ENCODE results near the gene ARAP1. TPM values are rescaled to one million over a fixed set of nuclear protein-coding genes. Genes with fewer than 3 reads are reported as not detected.

The ARAP1 gene
- total and polyA plus RNA-seq, 3 experiments from 2014 or later, result 39.8 to 64.0 (median 61.2) TPM

DNA sequence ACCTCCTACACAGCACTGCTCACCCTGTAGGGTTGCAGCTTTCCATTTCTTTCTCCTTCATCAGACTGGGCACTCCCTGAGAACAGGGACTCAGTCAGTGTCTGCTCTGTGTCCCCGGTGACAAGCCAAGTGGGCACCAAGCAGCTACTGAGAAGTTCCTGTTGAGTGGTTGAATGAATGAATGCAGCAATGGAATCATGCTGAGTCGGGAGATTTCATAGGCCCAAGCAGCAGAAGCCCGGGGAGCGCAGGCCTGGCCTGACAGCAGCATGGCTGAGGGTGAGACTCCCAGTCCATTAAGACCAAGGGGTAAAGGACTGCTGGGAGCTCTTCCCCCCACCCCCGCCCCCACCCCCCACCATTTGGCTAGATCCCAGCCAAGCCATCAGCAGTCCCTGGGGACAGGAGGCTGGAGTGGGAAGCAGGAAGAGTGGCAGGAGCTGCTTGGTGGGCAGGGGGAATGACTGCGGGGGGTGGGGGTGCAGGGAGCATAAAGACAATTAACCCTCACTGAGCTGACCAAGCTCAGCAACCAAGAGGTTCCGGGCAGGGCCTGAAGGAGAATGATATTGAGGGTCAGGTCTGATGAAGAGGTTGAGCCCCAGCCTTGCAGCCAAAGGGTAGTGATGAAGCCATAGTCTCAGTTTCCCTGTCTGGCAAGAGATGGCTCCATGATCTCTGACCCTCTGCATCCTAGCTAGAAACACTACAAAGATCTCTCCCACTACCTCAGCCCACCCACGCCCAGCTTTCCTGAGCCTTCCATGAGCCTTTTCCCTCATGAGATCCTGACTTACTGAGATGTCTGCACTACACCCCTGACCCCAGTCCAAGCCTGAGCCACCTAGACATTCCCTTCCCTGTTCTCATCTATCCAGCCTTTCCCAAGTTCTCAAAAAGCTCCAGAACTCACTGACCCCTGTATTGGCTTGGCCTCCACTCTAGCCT lies 80.8 kb downstream of the ARAP1 start:
- H3K27me3 Mint-ChIP-seq, result peaks cover 65 to 84% of the 10 kb centered on the region in 2 donors
- Histone ChIP-seq H3K4me1 (ENCODE audit: insufficient read depth, low read length) (no peaks in the 10 kb centered on the region), H3K9me3 (ENCODE audit: low read length) (peaks cover 6% of the 10 kb centered on the region), H3K27me3 (ENCODE audit: insufficient read depth, low read length, poor library complexity, severe bottlenecking) (peaks cover 61% of the 10 kb centered on the region), H3K27ac (ENCODE audit: low read depth, low read length) (no peak overlapping the region), H3K4me3 (ENCODE audit: low read length) (no peak overlapping the region), H3K36me3 (ENCODE audit: insufficient read depth, low read length) (no peaks in the 10 kb centered on the region)
- peaks cover 0 to 8% (median 0%) of the 10 kb centered on the region in 3 donors for H3K36me3 Mint-ChIP-seq
- CTCF ChIA-PET, result interaction anchor here (1.0 kb wide), 1 partner anchor 13 kb away, joined by 5 read pairs; no protein-coding TSS in a partner anchor
- DNase-seq, result no peak
- H3K4me3 Mint-ChIP-seq, result no peak overlapping the region
- peaks cover 3 to 14% (median 7%) of the 10 kb centered on the region in 5 donors for H3K9me3 Mint-ChIP-seq
- H3K4me1 Mint-ChIP-seq, result peaks cover 4 to 6% (median 5%) of the 10 kb centered on the region in 3 donors
- POLR2A ChIA-PET, result no interaction called here
- peak overlapping the region in 1 of 8 donors; percentile 16 for H3K27ac Mint-ChIP-seq

GRCh38 chr11:72670041-72670440 lies 82.2 kb downstream of the ARAP1 start:
- Histone ChIP-seq H3K4me1 (ENCODE audit: insufficient read depth, low read length) (no peaks in the 10 kb centered on the region), H3K36me3 (ENCODE audit: insufficient read depth, low read length) (no peaks in the 10 kb centered on the region), H3K9me3 (ENCODE audit: low read length) (peaks cover 6% of the 10 kb centered on the region), H3K4me3 (ENCODE audit: low read length) (no peak overlapping the region), H3K27ac (ENCODE audit: low read depth, low read length) (no peak overlapping the region), H3K27me3 (ENCODE audit: insufficient read depth, low read length, poor library complexity, severe bottlenecking) (peaks cover 61% of the 10 kb centered on the region)
- Mint-ChIP-seq H3K27ac (no peak overlapping the region), H3K9me3 (peaks cover 3 to 14% (median 7%) of the 10 kb centered on the region in 5 donors), H3K4me1 (peaks cover 0 to 5% (median 0%) of the 10 kb centered on the region in 3 donors), H3K27me3 (peaks cover 57 to 83% of the 10 kb centered on the region in 2 donors), H3K36me3 (peaks cover 0 to 8% (median 0%) of the 10 kb centered on the region in 3 donors), H3K4me3 (no peak overlapping the region)
- ChIA-PET POLR2A (no interaction called here), CTCF (interaction anchor here (1.7 kb wide), 1 partner anchor 13 kb away, joined by 6 read pairs; no protein-coding TSS in a partner anchor)
- no peak for DNase-seq

GRCh38 chr11:72669527-72669926 lies 82.7 kb downstream of the ARAP1 start:
- peaks cover 0 to 8% (median 0%) of the 10 kb centered on the region in 3 donors for H3K36me3 Mint-ChIP-seq
- no peaks in the 10 kb centered on the region for H3K36me3 ChIP-seq (ENCODE audit: insufficient read depth, low read length)
- H3K27ac Mint-ChIP-seq, result no peak overlapping the region
- ChIA-PET POLR2A (no interaction called here), CTCF (interaction anchor here (1.7 kb wide), 1 partner anchor 14 kb away, joined by 6 read pairs; no protein-coding TSS in a partner anchor)
- DNase-seq, result no peak
- no peak overlapping the region for H3K4me3 ChIP-seq (ENCODE audit: low read length)
- peaks cover 0 to 5% (median 0%) of the 10 kb centered on the region in 3 donors for H3K4me1 Mint-ChIP-seq
- H3K9me3 ChIP-seq (ENCODE audit: low read length), result peaks cover 6% of the 10 kb centered on the region
- H3K27me3 ChIP-seq (ENCODE audit: insufficient read depth, low read length, poor library complexity, severe bottlenecking), result peaks cover 56% of the 10 kb centered on the region
- H3K27ac ChIP-seq (ENCODE audit: low read depth, low read length), result no peak overlapping the region
- no peaks in the 10 kb centered on the region for H3K4me1 ChIP-seq (ENCODE audit: insufficient read depth, low read length)
- H3K9me3 Mint-ChIP-seq, result peaks cover 3 to 14% (median 7%) of the 10 kb centered on the region in 5 donors
- H3K4me3 Mint-ChIP-seq, result no peak overlapping the region
- H3K27me3 Mint-ChIP-seq, result peaks cover 55 to 83% of the 10 kb centered on the region in 2 donors

DNA sequence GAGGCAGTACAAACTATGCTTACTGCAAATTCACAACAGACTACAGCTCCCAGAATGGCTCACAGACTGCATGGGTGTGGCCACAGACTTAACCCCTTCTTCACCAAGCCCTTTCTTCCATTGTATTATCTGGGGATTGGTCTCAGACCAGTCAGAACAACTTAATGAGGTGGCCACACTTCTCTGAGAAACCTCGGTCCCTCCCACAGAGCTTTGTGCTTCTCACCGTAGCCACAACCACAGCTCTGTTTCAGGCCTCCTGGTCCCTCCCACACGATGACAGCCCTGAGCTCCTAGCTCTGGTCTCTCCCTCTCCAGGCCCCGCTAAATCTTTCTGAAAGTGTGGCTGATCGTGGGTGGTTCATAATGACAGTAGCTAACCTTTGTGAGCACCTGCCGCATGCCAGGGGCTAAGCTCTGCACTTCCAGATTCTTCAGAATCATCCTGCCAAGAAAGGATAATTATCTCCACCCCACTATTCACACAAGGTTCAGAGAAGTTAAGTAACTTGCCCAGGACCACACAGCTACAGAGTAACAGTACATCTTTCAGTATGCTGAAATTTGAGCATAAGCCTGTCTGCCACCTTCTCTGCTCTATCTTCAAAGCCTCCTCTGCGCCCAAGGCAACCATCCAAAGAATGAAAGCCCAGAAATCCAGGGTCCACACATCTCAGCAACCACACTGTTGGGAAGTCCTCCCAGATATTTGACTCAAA lies 83.4 kb downstream of the ARAP1 start:
- DNase-seq, result no peak
- ChIA-PET POLR2A (interaction anchor here (0.8 kb wide), 1 partner anchor 15 kb away, joined by 3 read pairs; no protein-coding TSS in a partner anchor), CTCF (interaction anchor here (1.0 to 1.7 kb wide), 2 partner anchors 8 to 15 kb away, joined by 3 to 6 read pairs; no protein-coding TSS in a partner anchor)
- H3K27ac ChIP-seq (ENCODE audit: low read depth, low read length), result no peak overlapping the region
- H3K9me3 ChIP-seq (ENCODE audit: low read length), result peaks cover 6% of the 10 kb centered on the region
- H3K4me1 Mint-ChIP-seq, result peaks cover 0 to 5% (median 0%) of the 10 kb centered on the region in 3 donors
- no peaks in the 10 kb centered on the region for H3K4me1 ChIP-seq (ENCODE audit: insufficient read depth, low read length)
- H3K9me3 Mint-ChIP-seq, result peaks cover 3 to 14% (median 7%) of the 10 kb centered on the region in 5 donors
- H3K4me3 ChIP-seq (ENCODE audit: low read length), result no peak overlapping the region
- no peak overlapping the region for H3K4me3 Mint-ChIP-seq
- no peaks in the 10 kb centered on the region for H3K36me3 ChIP-seq (ENCODE audit: insufficient read depth, low read length)
- H3K36me3 Mint-ChIP-seq, result peaks cover 0 to 8% (median 0%) of the 10 kb centered on the region in 3 donors
- H3K27me3 Mint-ChIP-seq, result peaks cover 53 to 80% of the 10 kb centered on the region in 2 donors
- peak overlapping the region in 1 of 8 donors; percentile 10 for H3K27ac Mint-ChIP-seq
- H3K27me3 ChIP-seq (ENCODE audit: insufficient read depth, low read length, poor library complexity, severe bottlenecking), result peaks cover 49% of the 10 kb centered on the region

GRCh38 chr11:72665911-72666472 lies 86.2 kb downstream of the ARAP1 start:
- H3K36me3 ChIP-seq (ENCODE audit: insufficient read depth, low read length), result no peaks in the 10 kb centered on the region
- CTCF ChIA-PET, result no interaction called here
- DNase-seq, result no peak
- H3K27me3 ChIP-seq (ENCODE audit: insufficient read depth, low read length, poor library complexity, severe bottlenecking), result peaks cover 26% of the 10 kb centered on the region
- Mint-ChIP-seq H3K27me3 (peaks cover 34 to 66% of the 10 kb centered on the region in 2 donors), H3K27ac (no peak overlapping the region), H3K9me3 (peaks cover 3 to 14% (median 7%) of the 10 kb centered on the region in 5 donors), H3K36me3 (peaks cover 0 to 8% (median 0%) of the 10 kb centered on the region in 3 donors), H3K4me1 (peaks cover 0 to 5% (median 0%) of the 10 kb centered on the region in 3 donors), H3K4me3 (no peak overlapping the region)
- no peaks in the 10 kb centered on the region for H3K4me1 ChIP-seq (ENCODE audit: insufficient read depth, low read length)
- no peak overlapping the region for H3K27ac ChIP-seq (ENCODE audit: low read depth, low read length)
- no peak overlapping the region for H3K4me3 ChIP-seq (ENCODE audit: low read length)
- peaks cover 6% of the 10 kb centered on the region for H3K9me3 ChIP-seq (ENCODE audit: low read length)
- POLR2A ChIA-PET, result no interaction called here

- no peaks in the 10 kb centered on the region for H3K9me3 ChIP-seq (ENCODE audit: low read length)
- H3K4me1 ChIP-seq (ENCODE audit: insufficient read depth, low read length), result no peaks in the 10 kb centered on the region
- no peak overlapping the region for H3K27ac ChIP-seq (ENCODE audit: low read depth, low read length)
- no peak for DNase-seq
- peaks cover 0 to 3% (median 1%) of the 10 kb centered on the region in 5 donors for H3K9me3 Mint-ChIP-seq
- H3K36me3 Mint-ChIP-seq, result peaks cover 0 to 1% (median 0%) of the 10 kb centered on the region in 3 donors
- H3K4me1 Mint-ChIP-seq, result no peaks in the 10 kb centered on the region
- ChIA-PET CTCF (no interaction called here), POLR2A (no interaction called here)
- H3K27me3 ChIP-seq (ENCODE audit: insufficient read depth, low read length, poor library complexity, severe bottlenecking), result peaks cover 4% of the 10 kb centered on the region
- peak overlapping the region in 1 of 8 donors; percentile 4 for H3K27ac Mint-ChIP-seq
- no peaks in the 10 kb centered on the region for H3K36me3 ChIP-seq (ENCODE audit: insufficient read depth, low read length)
- no peak overlapping the region for H3K4me3 Mint-ChIP-seq
- peaks cover 11 to 42% of the 10 kb centered on the region in 2 donors for H3K27me3 Mint-ChIP-seq
- H3K4me3 ChIP-seq (ENCODE audit: low read length), result no peak overlapping the region
These were observed 90.2 kb downstream of the ARAP1 start for GRCh38 chr11:72662036-72662435.

- Histone ChIP-seq H3K27me3 (ENCODE audit: insufficient read depth, low read length, poor library complexity, severe bottlenecking) (peaks cover 3% of the 10 kb centered on the region), H3K36me3 (ENCODE audit: insufficient read depth, low read length) (no peaks in the 10 kb centered on the region), H3K9me3 (ENCODE audit: low read length) (no peaks in the 10 kb centered on the region), H3K4me1 (ENCODE audit: insufficient read depth, low read length) (no peaks in the 10 kb centered on the region), H3K27ac (ENCODE audit: low read depth, low read length) (no peak overlapping the region), H3K4me3 (ENCODE audit: low read length) (no peak overlapping the region)
- DNase-seq, result no peak
- no peaks in the 10 kb centered on the region for H3K36me3 Mint-ChIP-seq
- no peak overlapping the region for H3K4me3 Mint-ChIP-seq
- ChIA-PET POLR2A (no interaction called here), CTCF (no interaction called here)
- H3K27ac Mint-ChIP-seq, result no peak overlapping the region
- peaks cover 11 to 38% of the 10 kb centered on the region in 2 donors for H3K27me3 Mint-ChIP-seq
- H3K9me3 Mint-ChIP-seq, result no peaks in the 10 kb centered on the region
- H3K4me1 Mint-ChIP-seq, result no peaks in the 10 kb centered on the region
These were observed 90.7 kb downstream of the ARAP1 start for GRCh38 chr11:72661486-72661885.

Measured in CD8-positive, alpha-beta memory T cell (primary cell).